Caco-2 (cell line): Measurements from ENCODE around the gene COL21A1. TPM values are rescaled to one million over a fixed set of nuclear protein-coding genes. Genes with fewer than 3 reads are reported as not detected.

ENCODE experiments used
- BruUV-seq: library from RNA; stranded (reverse); fragments of 400-500 nt; replicated peaks from 2 replicates; lab custom pipeline; 2021; lab: Mats Ljungman, UMichigan
- CTCF ChIA-PET: fragments of 300-600 bp; sonication (Branson Sonifier 250); formaldehyde crosslinking; loops from one replicate; lab custom pipeline; 2022; ENCODE audit warnings: antibody characterized with exemption; lab: Charles Lee
- POLR2A ChIA-PET: fragments of 300-600 bp; sonication (Branson Sonifier 250); formaldehyde crosslinking; loops from one replicate; lab custom pipeline; 2022; ENCODE audit warnings: antibody characterized with exemption; lab: Charles Lee
- DNase-seq, 2 experiments: peaks; one replicate each; pipeline versions ENCODE4 v3.0.0 to v3.0.0-alpha.2; 2020 to 2022
- H3K27me3 ChIP-seq: replicated peaks from 2 replicates; pipeline ENCODE4 v1.6.0; 2011; ENCODE audit warnings: low read length; ENCODE audit not compliant: control insufficient read depth, insufficient read depth
- H3K36me3 ChIP-seq: 2 replicates; pipeline ENCODE4 v1.5.1; 2011; ENCODE audit warnings: low read length; ENCODE audit not compliant: control insufficient read depth, insufficient read depth
- H3K4me1 ChIP-seq: fragments of 250-450 bp; sonication (Bioruptor Pico); 2 replicates; pipeline ENCODE4 v1.5.1; 2020; ENCODE audit warnings: mild to moderate bottlenecking
- H3K4me3 ChIP-seq: 2 replicates; pipeline ENCODE4 v1.5.1; 2011; ENCODE audit warnings: low read depth, mild to moderate bottlenecking, control low read depth, low read length
- H3K9me3 ChIP-seq: fragments of 250-450 bp; sonication (Bioruptor Pico); 2 replicates; pipeline ENCODE4 v1.5.1; 2020; ENCODE audit warnings: mild to moderate bottlenecking, moderate library complexity
- H3K27ac Mint-ChIP-seq: one replicate; pipeline ENCODE4 v1.8.0; 2022; ENCODE audit warnings: mixed read lengths; ENCODE audit not compliant: unreplicated experiment
- H3K27me3 Mint-ChIP-seq: one replicate; pipeline ENCODE4 v1.8.0; 2022; ENCODE audit warnings: mixed read lengths; ENCODE audit not compliant: insufficient read depth, unreplicated experiment
- H3K36me3 Mint-ChIP-seq: one replicate; pipeline ENCODE4 v1.8.0; 2022; ENCODE audit warnings: mild to moderate bottlenecking, mixed read lengths; ENCODE audit not compliant: insufficient read depth, unreplicated experiment
- H3K4me1 Mint-ChIP-seq: one replicate; pipeline ENCODE4 v1.8.0; 2022; ENCODE audit warnings: low read depth, mixed read lengths; ENCODE audit not compliant: unreplicated experiment
- H3K4me3 Mint-ChIP-seq: one replicate; pipeline ENCODE4 v1.8.0; 2022; ENCODE audit warnings: mild to moderate bottlenecking, moderate library complexity, mixed read lengths; ENCODE audit not compliant: unreplicated experiment
- H3K9me3 Mint-ChIP-seq: one replicate; pipeline ENCODE4 v1.8.0; 2022; ENCODE audit warnings: mixed read lengths; ENCODE audit not compliant: unreplicated experiment
- intact Hi-C: fragments of 100-400 bp; cut with micrococcal nuclease; formaldehyde crosslinking; loops from one replicate; pipeline ENCODE4 v1.10.0; 2022; ENCODE audit not compliant: unreplicated experiment
- total RNA-seq: library from RNA; stranded (reverse); gene quantifications from 2 replicates; pipeline ENCODE4 v1.2.3, GENCODE V29; 2022
- TF ChIP-seq, protein P1 (sequence below), 2 experiments: fragments of 200-600 bp in 1 of 2; IDR thresholded peaks; 1 replicate in 1 of 2; 2 replicates in 1 of 2; pipeline versions ENCODE4 v1.5.1 to v1.8.0; 2011 to 2022; ENCODE audit warnings: antibody characterized with exemption in 1 of 2, control low read depth in 1 of 2, inconsistent platforms in 1 of 2, low read depth in 1 of 2, low read length in 1 of 2, mild to moderate bottlenecking in 1 of 2, moderate library complexity in 1 of 2; ENCODE audit not compliant: insufficient read depth in 1 of 2, severe bottlenecking in 1 of 2, unreplicated experiment in 1 of 2

Gene COL21A1
- total RNA-seq, 1 experiment from 2014 or later: 1.3 TPM

DNA sequence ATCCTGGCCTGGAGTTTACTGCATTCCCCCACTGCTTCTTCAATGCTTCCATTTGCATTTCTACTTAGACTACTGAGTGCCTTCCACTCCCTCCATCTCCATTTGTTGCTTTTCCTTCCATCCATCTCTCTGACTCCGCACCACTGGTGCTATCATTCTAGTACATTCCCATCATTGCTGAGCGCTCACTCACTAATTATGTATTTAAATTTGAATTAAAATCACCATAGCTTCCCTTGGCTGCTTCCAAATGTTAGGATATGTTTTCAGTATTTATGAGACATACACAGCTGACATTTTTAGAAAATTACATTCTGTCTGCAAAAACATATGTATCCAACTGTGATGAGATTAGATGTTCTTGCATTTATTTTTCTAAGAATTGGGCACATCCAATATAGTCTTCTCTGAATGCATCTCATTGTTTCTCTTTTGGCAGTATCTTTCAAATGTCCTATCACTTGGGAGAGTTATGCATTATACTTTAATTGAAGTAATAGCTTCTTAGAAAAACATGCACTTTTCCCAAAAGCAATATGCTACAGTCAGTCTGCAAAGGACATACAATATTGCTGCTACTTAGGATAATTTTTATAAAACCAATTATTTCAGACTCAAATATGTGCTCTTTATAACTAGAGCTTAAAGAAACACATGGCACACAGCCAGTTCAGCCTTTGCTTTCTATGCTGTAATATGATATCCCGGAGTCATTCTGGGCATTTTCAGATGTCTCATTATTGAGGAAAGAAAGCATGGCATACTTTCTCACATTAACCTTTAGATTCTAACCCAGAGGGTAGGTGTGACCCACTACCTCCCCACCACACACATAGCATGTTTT is 12.1 kb upstream of the COL21A1 start:
- DNase-seq: no peak
- no peak overlapping the region for H3K4me3 Mint-ChIP-seq
- no peaks in the 10 kb centered on the region for H3K9me3 ChIP-seq
- no peaks in the 10 kb centered on the region for H3K27me3 ChIP-seq
- ChIA-PET POLR2A (no interaction called here), CTCF (no interaction called here)
- H3K4me1 Mint-ChIP-seq: no peaks in the 10 kb centered on the region
- intact Hi-C loops: no loop called here
- TF ChIP-seq, protein P1, sequence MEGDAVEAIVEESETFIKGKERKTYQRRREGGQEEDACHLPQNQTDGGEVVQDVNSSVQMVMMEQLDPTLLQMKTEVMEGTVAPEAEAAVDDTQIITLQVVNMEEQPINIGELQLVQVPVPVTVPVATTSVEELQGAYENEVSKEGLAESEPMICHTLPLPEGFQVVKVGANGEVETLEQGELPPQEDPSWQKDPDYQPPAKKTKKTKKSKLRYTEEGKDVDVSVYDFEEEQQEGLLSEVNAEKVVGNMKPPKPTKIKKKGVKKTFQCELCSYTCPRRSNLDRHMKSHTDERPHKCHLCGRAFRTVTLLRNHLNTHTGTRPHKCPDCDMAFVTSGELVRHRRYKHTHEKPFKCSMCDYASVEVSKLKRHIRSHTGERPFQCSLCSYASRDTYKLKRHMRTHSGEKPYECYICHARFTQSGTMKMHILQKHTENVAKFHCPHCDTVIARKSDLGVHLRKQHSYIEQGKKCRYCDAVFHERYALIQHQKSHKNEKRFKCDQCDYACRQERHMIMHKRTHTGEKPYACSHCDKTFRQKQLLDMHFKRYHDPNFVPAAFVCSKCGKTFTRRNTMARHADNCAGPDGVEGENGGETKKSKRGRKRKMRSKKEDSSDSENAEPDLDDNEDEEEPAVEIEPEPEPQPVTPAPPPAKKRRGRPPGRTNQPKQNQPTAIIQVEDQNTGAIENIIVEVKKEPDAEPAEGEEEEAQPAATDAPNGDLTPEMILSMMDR (IDR thresholded peaks at IDR 0.05; ENCODE audit: insufficient read depth in 1 of 2, low read depth in 1 of 2, low read length in 1 of 2, severe bottlenecking in 1 of 2, unreplicated experiment in 1 of 2): no peak
- no peaks in the 10 kb centered on the region for H3K9me3 Mint-ChIP-seq
- BruUV-seq: no TSS peak
- H3K4me3 ChIP-seq: no peak overlapping the region
- H3K27me3 Mint-ChIP-seq: peaks cover 7% of the 10 kb centered on the region
- no peaks in the 10 kb centered on the region for H3K4me1 ChIP-seq
- H3K36me3 Mint-ChIP-seq: no peaks in the 10 kb centered on the region
- H3K27ac Mint-ChIP-seq: no peak overlapping the region
- H3K36me3 ChIP-seq: no peaks in the 10 kb centered on the region

DNA sequence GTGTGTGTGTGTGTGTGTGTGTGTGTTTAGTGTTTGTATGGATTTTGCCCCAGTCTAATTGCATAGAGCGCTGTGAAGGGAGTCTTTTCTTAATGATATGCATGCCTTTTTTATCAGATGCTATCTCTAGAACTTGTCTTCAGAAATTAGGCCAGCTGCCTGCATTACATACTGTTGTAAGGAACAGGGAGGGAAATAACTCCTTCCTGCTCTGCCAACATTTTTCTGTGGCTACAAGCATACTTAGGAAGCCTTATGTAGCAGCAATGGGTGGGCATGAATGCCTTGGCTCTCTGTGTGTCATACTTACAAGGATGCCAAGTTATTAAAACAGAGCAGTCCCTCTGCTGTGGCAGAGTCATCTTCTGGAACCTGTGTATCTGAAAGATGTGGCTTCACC is 8.0 kb upstream of the COL21A1 start:
- no peak for DNase-seq
- no peaks in the 10 kb centered on the region for H3K27me3 ChIP-seq
- Mint-ChIP-seq H3K36me3 (no peaks in the 10 kb centered on the region), H3K4me1 (no peaks in the 10 kb centered on the region), H3K4me3 (no peak overlapping the region), H3K27ac (no peak overlapping the region), H3K9me3 (no peaks in the 10 kb centered on the region), H3K27me3 (peaks cover 2% of the 10 kb centered on the region)
- intact Hi-C loops: no loop called here
- ChIA-PET POLR2A (no interaction called here), CTCF (no interaction called here)
- no peaks in the 10 kb centered on the region for H3K4me1 ChIP-seq
- TF ChIP-seq, protein P1 (IDR thresholded peaks at IDR 0.05; ENCODE audit: insufficient read depth in 1 of 2, low read depth in 1 of 2, low read length in 1 of 2, severe bottlenecking in 1 of 2, unreplicated experiment in 1 of 2): no peak
- no peaks in the 10 kb centered on the region for H3K36me3 ChIP-seq
- no TSS peak for BruUV-seq
- no peak overlapping the region for H3K4me3 ChIP-seq
- H3K9me3 ChIP-seq: no peaks in the 10 kb centered on the region

DNA sequence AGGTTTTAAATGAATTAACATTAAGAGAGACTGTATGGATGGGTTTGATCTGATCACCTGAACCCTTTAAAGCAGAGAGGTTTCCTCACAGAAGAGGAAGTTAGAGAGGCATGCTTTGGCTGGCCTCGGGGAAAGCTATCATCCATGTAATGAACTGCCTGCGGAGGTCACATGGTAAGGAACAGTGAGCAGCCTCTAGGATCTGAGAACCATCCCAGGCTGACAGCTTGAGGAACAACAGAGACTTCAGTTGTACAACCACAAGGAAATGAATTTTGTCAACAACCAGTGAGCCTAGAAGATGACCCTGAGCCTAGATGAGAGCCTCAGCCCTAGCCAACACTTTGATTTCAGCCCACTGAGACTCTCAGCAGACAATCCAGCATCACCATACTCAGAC is 2.9 kb upstream of the COL21A1 start:
- Mint-ChIP-seq H3K36me3 (no peaks in the 10 kb centered on the region), H3K27ac (no peak overlapping the region), H3K4me3 (no peak overlapping the region), H3K4me1 (no peaks in the 10 kb centered on the region), H3K27me3 (peaks cover 5% of the 10 kb centered on the region), H3K9me3 (no peaks in the 10 kb centered on the region)
- CTCF ChIA-PET: no interaction called here
- BruUV-seq: no TSS peak
- Histone ChIP-seq H3K36me3 (no peaks in the 10 kb centered on the region), H3K4me3 (no peak overlapping the region), H3K9me3 (no peaks in the 10 kb centered on the region), H3K4me1 (no peaks in the 10 kb centered on the region), H3K27me3 (no peaks in the 10 kb centered on the region)
- TF ChIP-seq, protein P1 (IDR thresholded peaks at IDR 0.05; ENCODE audit: insufficient read depth in 1 of 2, low read depth in 1 of 2, low read length in 1 of 2, severe bottlenecking in 1 of 2, unreplicated experiment in 1 of 2): no peak
- POLR2A ChIA-PET: no interaction called here
- DNase-seq: no peak
- intact Hi-C loops: no loop called here
